Cardiac muscle cell (in vitro differentiated cells and primary cell): ENCODE data around the gene MTX1. TPM values are rescaled to one million over a fixed set of nuclear protein-coding genes. Genes with fewer than 3 reads are reported as not detected.

Experiments used
- DNase-seq, 2 donors: peaks; one replicate each; pipeline versions ENCODE4 v3.0.0 to v3.0.0-alpha.2; 2010 to 2017; ENCODE audit warnings: low read depth in 1 of 2, low spot score in 1 of 2
- H3K27ac ChIP-seq: fragments of 200-600 bp; sonication (generic); 2 replicates; pipeline ENCODE4 v1.5.1; 2016
- H3K27me3 ChIP-seq: fragments of 200-600 bp; sonication (generic); 2 replicates; pipeline ENCODE4 v1.6.0; 2016; ENCODE audit warnings: control low read depth
- H3K36me3 ChIP-seq: fragments of 200-600 bp; sonication (generic); 2 replicates; pipeline ENCODE4 v1.5.1; 2016; ENCODE audit warnings: control low read depth
- H3K4me1 ChIP-seq: fragments of 200-600 bp; sonication (generic); 2 replicates; pipeline ENCODE4 v1.8.1; 2017; ENCODE audit warnings: low read depth, mild to moderate bottlenecking, mixed run types
- H3K4me3 ChIP-seq: fragments of 200-600 bp; sonication (generic); 2 replicates; pipeline ENCODE4 v1.5.1; 2016; ENCODE audit warnings: mild to moderate bottlenecking
- H3K9me3 ChIP-seq: fragments of 200-600 bp; sonication (generic); 2 replicates; pipeline ENCODE4 v1.5.1; 2017; ENCODE audit warnings: low read depth, mild to moderate bottlenecking, control low read depth
- polyA plus RNA-seq: library from polyadenylated mRNA; unstranded; fragments of >200 nt; fragmentation: Nextera tagmentation; extraction: Ambion mirVana; gene quantifications from 2 replicates; pipeline ENCODE4 v1.2.1, GENCODE V29; 2016
- total RNA-seq: library from RNA; depleted of rRNA; stranded (reverse); fragments of >200 nt; gene quantifications from 2 replicates; pipeline ENCODE4 v1.2.3, GENCODE V29; 2016
- TF ChIP-seq, protein P1 (sequence below): IDR thresholded peaks from 2 replicates; pipeline ENCODE4 v1.5.1; 2012; ENCODE audit warnings: low read depth, mild to moderate bottlenecking, low read length

Gene MTX1
- total and polyA plus RNA-seq, 2 experiments from 2014 or later: 24.7 to 31.9 TPM

DNA sequence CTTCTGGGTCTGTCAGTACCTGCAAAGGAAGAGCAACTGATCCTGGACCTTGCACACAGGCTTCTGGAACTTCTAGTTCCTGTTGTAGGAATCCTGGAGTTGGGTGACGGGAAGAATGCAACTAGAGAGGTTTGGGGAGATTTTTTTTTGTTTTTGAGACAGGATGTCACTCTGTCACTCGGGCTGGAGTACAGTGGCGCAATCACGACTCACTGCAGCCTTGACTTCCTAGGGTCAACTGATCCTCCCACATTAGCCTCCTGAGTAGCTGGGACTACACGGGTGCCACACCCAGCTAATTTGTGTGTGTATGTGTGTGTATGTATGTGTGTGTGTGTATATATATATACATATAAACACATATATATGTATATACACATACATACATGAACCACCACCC, 28.0 kb downstream of the MTX1 start:
- TF ChIP-seq, protein P1, sequence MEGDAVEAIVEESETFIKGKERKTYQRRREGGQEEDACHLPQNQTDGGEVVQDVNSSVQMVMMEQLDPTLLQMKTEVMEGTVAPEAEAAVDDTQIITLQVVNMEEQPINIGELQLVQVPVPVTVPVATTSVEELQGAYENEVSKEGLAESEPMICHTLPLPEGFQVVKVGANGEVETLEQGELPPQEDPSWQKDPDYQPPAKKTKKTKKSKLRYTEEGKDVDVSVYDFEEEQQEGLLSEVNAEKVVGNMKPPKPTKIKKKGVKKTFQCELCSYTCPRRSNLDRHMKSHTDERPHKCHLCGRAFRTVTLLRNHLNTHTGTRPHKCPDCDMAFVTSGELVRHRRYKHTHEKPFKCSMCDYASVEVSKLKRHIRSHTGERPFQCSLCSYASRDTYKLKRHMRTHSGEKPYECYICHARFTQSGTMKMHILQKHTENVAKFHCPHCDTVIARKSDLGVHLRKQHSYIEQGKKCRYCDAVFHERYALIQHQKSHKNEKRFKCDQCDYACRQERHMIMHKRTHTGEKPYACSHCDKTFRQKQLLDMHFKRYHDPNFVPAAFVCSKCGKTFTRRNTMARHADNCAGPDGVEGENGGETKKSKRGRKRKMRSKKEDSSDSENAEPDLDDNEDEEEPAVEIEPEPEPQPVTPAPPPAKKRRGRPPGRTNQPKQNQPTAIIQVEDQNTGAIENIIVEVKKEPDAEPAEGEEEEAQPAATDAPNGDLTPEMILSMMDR: no peak
- H3K4me1 ChIP-seq: peaks cover 3% of the 10 kb centered on the region
- H3K36me3 ChIP-seq: no peaks in the 10 kb centered on the region
- no peaks in the 10 kb centered on the region for H3K9me3 ChIP-seq
- no peak overlapping the region for H3K4me3 ChIP-seq
- DNase-seq: no peak
- no peak overlapping the region for H3K27ac ChIP-seq
- no peaks in the 10 kb centered on the region for H3K27me3 ChIP-seq

DNA sequence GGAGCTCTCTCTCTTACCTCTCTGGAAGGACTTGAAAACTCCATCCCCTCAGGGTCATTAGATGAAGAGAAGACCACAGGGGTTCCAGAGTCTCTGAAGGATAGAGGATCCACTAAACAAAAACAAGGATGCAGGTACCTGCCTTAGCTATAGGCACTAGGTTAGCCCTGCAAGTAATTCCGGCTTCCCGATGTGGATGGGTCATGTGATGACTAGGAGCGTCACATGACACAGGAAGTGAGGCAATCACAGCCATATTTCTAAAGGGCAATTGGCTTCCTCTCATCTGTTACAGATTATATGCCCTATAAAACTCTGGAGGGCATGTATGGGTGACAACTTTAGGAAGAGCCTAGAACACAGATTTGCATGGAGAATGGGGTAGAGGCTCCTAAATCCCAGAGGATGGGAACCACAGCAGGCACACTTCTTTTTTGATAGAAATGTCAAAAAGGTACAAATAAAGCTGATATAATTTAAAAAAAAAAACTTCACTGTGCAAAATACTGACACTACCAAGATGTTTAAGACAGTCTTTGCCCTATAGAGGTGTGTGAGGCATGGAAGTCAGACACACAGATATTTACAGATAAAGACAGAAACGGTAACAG, 32.7 kb downstream of the MTX1 start:
- Histone ChIP-seq H3K9me3 (no peaks in the 10 kb centered on the region), H3K36me3 (no peaks in the 10 kb centered on the region), H3K27me3 (no peaks in the 10 kb centered on the region), H3K4me1 (peaks cover 3% of the 10 kb centered on the region), H3K27ac (no peak overlapping the region), H3K4me3 (peak overlapping the region; percentile 32)
- DNase-seq: peak; percentile 80 to 84
- TF ChIP-seq, protein P1: no peak

DNA sequence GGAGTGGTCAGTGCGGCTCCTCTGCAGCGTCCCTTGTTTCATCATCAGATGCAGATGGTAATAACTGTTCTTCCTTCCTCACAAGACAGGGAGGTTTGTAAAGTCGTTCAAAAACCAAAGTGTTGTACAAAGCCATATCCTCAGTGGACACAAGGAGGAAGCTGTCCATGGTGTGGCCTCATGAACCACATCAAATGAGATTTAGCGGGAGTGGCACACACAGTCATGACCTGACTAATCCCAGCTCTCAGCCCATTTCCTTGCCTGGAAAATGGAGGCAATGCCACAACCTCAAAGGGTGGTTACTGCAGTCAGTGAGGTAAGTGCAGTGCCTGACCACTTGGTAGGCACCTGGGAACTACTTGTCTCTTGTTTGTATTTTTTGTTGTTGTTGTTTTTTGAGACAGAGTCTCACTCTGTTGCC, 33.4 kb downstream of the MTX1 start:
- Histone ChIP-seq H3K4me1 (peaks cover 3% of the 10 kb centered on the region), H3K27ac (no peak overlapping the region), H3K9me3 (no peaks in the 10 kb centered on the region), H3K27me3 (no peaks in the 10 kb centered on the region), H3K4me3 (no peak overlapping the region), H3K36me3 (no peaks in the 10 kb centered on the region)
- TF ChIP-seq, protein P1: no peak
- DNase-seq: no peak

DNA sequence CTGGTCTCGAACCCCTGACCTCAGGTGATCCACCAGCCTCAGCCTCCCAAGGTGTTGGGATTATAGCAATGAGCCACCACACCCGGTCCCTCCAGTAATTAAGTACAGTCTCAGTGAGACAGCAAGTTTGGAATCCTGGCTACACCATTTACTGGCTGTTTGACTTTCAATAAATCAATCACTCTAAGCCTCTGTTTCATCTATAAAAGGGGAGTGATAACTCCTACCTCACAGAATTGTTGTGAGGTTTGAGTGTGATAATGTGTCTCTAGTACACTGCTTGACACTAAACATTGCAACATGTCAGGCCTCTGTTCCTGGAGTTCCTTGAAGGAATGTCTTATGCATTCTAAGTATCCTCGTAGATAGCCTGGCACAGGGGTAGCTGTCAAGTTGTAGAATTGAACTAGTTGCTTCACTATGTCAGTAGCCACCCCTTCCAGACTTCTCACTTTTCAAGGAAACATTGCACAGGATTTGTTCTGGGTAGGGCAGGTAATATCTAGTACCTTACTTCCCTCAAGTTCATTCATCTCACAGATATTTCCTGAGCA, 34.4 kb downstream of the MTX1 start:
- Histone ChIP-seq H3K9me3 (no peaks in the 10 kb centered on the region), H3K4me1 (peaks cover 3% of the 10 kb centered on the region), H3K27me3 (no peaks in the 10 kb centered on the region), H3K27ac (no peak overlapping the region), H3K4me3 (no peak overlapping the region), H3K36me3 (peaks cover 2% of the 10 kb centered on the region)
- DNase-seq: peak in 1 of 2 donors; percentile 40
- TF ChIP-seq, protein P1: no peak

DNA sequence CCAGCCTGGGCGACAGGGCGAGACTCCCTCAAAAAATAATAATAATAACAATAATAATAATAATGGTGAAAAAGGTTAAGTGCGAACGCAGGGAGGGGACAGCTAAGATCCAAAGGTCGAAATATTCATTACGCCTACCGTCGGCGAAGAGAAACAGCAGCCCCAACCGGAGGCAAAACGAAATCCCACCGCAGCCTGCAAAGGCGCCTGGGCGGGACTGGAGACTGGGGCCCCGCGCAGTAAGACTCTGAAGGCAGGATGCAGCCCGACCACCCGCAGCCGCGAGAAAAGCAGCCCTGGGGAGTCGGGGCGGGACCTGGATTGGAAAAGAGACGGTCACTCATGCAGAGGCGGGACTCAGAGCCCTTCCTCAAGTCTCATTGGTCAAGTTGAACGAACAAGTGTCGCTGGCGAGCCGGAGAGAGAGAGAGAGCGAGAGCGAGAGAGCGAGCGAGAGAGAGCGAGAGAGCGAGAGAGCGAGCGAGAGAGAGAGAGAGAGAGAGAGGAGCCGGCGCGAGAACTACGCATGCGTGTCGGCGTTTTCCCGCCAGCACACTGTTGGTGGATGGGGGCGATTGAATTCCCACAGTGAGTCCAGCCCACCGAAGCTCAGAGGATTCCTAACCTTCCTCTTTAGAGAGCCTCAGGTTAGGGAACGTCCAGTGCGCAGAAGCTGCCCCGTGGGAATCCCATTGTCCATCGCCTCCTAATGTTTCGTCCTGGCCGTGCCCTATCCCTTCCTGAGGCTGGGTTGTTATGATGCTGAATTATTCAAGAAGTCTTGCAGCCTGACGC, 36.1 kb downstream of the MTX1 start:
- Histone ChIP-seq H3K4me3 (peak overlapping the region; percentile 41), H3K4me1 (peaks cover 3% of the 10 kb centered on the region), H3K36me3 (peaks cover 9% of the 10 kb centered on the region), H3K27me3 (no peaks in the 10 kb centered on the region), H3K9me3 (no peaks in the 10 kb centered on the region), H3K27ac (peak overlapping the region; percentile 61)
- peak; percentile 99 to 100 for DNase-seq
- TF ChIP-seq, protein P1: peak; percentile 30
